CD1c-positive myeloid dendritic cell (primary cell): Measurements from ENCODE around the gene DUSP22.
A peak's percentile ranks its signal among the peaks of the same experiment; 100 is the strongest.
"Not testable (repeated sequence)": the region's sequence is repeated elsewhere in the genome, so short reads cannot be mapped to it uniquely, and the experiment has no call there.

Experiments
- DNase-seq: peaks from one replicate; pipeline ENCODE4 v3.0.0-alpha.2; 2016; ENCODE audit errors: extremely low spot score

DUSP22 gene

DNA sequence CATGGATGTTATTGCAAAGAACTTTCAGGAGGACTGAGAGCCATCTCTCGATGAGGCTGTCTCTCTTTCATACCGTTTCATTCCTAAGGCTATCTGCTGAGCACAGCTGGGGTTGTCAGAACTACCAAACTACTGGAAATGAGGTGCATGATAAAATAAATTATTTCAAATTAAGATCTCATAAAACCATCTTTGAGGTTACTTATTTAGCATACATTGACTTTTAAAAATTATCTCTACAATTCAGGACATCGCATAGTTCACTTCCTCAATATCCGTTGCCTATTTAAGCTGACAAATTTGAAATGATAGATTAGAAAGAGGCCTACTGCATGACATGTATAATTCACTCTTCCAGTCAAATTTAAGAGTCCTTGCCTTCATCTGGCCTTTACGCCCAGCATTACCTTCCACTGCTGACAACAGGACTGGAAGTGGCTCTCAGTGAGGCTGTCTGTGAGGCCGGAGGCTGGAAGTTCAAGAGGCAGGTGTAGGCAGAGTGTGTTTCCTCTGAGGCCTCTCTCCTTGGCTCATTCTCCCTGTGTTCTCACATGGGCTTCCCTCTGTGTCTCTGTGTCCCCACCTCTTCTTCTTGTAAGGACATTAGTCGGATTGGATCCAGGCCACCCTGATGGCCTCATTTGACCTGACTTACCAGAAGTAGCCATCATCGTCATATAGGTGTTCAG lies 12.8 kb upstream of the DUSP22 start:
- DNase-seq = no peak

DNA sequence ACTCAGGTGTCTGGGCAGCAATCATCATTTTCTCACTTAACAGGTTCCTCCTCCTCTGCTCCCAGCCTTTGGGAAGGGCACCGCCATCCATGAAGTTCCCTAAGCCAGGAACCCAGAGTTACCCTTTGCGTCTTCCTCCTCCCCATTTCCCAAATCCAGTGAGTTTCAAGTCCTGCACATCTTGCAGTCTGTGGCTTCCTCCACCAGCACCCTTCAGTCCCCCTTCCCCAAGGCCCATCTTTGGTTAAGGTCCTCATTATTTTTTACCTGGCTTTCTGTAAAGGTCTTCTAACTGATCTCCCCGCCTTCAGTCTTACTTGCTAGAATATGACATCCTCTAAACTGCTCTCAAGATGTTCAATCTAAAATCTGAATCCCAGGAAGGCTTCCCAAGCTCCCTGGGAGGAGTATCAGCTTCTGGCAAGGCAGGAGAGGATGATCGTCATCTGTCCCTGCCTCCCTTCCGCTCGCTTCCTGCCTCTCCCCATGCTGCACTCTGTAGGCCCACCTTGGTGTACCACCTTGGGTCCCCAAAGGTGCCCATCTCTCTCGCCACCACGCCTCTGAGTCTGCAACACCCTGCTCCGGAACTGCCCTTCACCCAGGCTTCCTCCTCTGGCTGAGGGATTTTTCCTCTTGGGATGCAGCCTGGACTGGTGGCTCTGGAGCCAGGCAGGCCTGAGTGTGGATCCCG lies 11.4 kb upstream of the DUSP22 start:
- DNase-seq = no peak

DNA sequence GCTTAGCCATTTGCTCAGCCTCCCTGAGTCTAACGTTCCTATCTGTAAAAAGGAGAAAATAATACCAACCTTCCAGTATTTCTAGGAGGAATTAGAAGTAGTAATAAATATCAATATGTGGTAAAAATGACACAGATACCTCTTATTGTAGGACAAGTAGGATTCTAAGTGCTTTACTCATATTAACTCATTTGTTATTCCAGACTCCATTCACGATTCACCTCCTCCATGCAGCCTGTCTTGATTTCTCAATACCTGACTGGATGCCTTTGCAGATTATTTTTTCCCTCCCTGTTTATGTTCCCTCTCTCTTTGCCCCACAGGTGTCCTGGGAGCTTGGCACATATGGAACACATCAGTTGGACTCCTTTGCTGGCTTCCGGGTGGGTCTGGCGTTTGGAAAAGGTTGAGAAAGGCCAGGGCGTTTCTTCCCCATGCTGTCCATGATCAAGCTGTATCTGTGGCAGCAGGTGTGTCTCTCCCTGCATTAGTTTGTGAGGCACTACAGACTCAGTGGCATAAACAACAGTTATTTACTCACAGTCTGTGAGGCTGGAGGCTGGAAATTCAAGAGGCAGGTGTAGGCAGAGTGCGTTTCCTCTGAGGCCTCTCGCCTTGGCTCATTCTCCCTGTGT lies 10.7 kb upstream of the DUSP22 start:
- DNase-seq = no peak

DNA sequence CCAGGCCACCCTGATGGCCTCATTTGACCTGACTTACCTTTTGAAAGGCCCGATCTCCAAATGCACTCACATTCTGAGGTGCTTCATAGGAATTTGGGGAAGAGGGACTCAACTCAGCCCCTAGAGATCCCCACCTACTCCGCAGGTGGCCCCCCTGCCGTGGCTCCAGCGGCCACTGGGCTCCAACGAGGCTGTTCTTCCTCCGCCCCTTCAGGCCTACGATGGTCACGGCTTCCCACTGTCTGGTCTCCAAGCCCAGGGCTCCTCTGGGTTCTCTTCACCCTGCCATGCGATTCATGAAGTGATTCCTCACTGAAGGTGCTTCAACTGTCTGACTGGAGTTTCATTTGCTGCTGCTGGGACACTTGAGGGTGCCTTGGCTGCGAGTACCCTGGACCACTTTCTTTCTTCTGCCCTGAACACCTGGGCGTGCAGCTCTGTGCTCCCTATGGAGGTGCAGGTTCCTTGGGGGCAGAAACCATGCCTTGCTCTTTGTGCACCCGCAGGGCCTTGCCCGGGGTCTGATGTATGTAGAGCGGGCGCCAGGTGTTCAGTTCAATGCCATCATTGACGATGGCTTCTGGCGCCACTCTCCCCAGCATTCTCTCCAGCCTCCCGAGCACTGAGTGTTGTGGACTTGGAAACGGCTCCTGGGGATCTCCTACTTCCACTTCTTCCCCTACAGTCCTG lies 10.0 kb upstream of the DUSP22 start:
- DNase-seq = no peak

DNA sequence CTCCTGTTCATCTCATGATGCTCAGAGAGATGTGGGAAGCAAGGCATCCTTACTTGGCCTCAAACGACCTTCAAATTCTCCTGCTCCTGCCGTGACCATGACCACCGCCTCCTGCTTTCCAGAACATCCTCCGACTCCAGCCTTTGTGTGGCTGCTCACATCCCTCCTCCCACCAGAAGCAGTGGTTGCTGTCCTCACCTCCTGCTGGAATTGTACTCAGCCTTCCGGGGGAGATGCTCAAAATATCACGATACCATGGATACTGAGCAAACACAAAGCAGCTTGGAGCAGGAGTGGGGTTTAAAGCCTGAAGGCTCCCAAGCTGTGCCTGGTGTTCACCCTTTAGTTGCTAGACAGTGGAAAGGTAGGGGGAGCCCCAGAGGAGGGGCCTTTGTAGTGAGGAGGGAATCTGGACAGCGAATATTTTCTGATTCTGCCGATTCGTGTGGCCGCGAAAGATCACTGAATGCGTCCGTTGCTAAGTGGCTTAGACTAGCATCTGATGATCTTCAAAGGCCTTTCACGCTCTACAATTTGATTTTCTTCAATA lies 9.3 kb upstream of the DUSP22 start:
- no peak for DNase-seq

DNA sequence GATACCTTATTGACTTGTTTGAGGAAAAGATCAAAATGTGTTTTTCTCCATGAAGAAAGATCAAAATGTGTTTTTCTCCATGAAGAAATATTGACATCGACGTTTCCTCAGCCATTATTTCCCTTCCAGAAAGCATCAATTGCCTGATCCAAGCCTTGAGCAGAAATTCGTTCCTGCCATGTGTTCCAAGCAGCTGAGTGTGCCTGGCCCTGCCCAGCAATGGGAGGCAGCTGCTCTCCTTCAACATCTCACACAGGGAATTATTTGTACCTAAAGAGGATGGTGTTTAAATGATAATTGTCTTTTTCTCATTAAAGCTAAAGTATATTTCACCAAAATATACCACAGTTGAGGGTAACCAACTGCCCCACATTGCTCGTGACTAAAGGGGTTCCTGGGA lies 7.8 kb upstream of the DUSP22 start:
- DNase-seq = no peak

DNA sequence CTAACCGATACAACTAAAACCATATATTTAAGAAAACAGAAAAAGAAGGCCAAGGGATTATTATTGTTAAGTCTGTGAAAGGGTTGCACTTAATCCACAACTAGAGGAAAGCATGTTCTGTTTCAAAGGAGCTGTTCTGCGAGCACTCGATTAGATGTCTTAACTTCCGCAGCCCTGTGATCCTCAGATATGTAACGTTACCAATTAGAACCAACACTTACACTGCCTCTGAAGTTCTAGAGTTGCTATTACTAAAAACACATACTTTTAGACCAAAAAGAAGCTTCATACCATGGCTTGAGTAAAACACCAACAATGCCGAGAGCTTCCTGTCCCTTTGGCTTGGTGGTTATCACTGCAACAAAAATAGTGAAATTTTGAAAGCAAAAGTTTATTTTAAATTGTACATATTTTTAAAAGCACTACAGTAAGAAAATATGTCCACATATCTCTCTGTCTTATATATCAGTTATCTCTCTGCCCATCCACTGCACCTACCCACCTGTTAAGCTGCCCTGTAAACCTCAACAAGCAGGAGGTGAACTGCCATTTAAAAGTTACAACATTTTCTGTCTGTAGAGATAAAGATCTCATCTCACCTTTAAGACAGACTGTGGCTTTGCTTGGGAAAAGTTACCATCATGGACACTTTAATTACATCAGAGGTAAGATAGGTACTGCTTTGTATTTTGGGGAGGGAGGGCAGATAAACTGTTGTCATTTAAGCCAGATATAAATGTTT lies 7.1 kb upstream of the DUSP22 start:
- DNase-seq = no peak

DNA sequence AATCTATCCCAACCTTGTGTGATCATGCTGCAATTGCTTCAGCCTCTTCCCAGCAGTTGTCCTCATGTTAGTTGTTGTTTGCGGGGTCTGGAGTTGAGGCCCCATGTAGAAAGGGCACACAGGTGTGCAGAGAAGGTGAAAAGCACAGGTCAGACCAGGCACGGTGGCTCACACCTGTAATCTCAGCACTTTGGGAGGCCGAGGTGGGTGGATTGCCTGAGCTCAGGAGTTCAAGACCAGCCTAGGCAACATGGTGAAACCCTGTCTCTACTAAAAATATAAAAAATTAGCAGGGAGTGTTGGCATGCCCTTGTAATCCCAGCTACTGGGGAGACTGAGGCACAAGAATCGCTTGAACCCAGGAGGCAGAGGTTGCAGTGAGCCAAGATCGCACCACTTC lies 6.4 kb upstream of the DUSP22 start:
- DNase-seq = not testable (repeated sequence)

DNA sequence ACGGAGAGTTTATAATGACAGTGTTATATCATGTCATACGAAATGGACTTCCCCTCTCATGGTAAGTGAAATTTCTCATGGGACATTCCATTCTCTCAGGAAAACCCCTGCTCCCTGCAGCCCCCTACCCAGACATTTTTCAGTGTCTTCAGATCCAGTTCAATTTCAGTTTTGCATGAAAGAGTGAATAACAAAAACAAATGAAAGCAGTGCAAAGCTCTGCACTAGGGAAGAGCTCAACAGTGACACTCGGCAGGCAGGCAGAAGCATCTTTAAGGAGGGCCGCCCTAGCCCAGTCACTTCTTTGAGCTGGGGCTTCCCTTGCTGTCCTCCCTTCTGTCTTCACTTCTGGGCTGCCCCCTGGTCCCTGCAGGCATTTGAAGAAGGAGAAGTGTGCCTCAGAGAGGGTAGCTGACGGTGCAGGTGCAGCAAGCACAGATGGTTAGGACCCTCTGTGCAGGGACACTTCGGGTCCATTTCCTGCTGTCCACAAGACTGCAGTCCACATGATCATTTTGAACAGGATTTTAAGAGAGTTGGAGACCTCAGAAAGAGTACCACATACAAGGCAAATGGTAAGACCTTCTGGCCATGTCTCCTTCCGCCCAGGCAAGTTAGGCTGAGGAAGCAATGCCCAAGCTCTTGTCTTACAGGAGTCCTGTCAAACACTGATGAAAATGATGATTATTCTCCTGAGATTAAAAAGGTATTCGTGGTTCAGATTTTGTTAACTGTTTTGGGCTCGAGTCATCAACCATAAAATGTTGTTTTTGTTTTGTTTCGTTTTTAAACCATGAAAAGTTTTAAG lies 5.4 kb upstream of the DUSP22 start:
- DNase-seq = no peak

DNA sequence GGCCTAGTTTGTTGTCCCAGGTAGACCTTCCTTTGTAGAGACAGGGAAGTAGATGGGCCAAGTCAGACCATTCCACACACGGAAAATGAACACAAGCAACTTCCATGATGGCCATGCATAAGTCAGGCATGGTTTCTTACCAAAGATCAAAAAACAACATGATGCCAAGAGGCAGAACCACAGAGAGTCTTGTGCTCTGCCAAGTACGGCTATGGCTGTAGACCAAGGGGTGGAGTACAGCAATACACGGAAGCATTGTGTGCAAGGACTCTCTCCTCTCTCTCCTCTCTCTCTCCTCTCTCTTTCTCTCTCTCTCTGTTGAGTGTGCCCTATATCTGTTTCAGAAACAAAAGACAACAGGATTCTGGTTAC lies 4.8 kb upstream of the DUSP22 start:
- no peak for DNase-seq

DNA sequence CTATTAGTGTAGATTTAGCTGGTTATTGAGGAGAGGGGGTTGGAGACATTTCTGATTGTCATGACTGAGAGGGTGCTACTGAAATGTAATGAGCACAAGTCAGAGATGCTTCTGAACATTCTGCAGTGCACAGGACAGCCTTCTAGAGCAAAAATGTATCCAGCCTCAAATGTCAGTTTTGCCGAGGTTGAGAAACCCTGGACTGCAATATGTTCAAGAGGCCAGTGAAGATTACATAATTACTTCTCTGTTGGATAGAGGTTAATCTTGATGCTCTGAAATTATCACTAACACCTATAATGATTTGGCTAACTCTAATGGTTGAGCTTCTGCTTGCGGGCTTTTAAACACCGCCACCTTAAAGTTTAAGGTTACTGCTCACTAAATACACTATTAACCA lies 3.4 kb upstream of the DUSP22 start:
- DNase-seq = no peak

DNA sequence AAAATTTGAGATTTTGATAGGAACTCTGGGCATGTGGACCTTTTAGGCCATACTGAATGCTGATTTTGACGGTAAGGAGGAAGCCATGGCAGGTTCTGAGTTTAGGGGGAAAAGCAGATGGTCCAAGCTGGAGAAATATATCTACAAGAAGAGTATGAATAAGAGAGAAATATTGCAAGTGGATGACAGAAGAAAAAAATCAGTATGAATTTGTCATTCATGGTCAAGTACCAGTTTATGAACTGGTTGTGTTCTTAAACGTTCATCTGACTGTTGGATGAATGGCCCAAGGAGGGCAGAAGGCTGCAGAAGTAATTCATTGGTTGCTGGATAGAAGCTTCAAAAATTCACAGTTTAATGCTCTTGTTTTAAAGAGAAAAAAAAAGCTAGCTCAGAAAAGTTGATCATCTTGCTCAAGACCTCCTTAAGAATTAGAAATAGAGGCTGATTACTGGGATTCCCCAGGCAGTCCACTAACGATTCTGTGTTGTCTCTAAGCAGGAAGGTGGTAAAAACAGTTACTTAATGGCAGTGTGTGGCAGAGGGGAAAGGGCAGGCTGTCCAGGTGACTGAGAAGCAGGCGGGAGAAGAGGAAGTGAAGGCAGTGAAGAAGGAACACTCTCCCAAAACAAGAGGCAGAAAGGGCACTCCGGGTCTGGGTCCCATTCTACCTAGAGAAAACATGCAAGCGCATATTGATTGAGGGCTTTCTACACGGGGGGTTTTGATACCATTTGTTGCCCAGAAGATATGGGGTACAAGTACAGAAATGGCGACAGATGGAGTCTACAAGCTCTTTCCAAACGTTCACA lies 2.0 kb upstream of the DUSP22 start:
- peak; percentile 52 for DNase-seq

DNA sequence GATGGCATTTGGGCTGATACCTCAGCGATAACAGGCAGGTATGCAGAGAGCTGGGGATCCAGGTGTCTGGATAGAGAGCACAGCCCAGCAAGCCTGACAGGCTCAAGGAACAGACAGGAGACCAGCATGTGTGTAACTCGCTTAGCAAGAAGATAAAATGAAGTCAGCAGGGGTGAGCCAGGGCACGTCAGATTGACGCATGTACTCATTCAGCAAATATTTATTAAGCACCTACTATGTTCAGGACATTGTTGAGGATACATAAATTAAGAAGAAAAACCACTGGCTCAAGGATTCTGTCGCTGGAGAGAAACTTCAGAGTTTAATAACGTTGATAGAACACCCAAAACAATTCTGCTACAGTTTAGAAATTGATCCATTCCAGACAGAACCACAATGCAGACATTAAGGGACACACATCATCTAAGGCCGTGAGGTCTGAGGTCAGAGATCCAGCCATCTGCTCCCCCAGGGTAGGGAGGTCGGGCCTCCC lies 1.0 kb upstream of the DUSP22 start:
- no peak for DNase-seq

DNA sequence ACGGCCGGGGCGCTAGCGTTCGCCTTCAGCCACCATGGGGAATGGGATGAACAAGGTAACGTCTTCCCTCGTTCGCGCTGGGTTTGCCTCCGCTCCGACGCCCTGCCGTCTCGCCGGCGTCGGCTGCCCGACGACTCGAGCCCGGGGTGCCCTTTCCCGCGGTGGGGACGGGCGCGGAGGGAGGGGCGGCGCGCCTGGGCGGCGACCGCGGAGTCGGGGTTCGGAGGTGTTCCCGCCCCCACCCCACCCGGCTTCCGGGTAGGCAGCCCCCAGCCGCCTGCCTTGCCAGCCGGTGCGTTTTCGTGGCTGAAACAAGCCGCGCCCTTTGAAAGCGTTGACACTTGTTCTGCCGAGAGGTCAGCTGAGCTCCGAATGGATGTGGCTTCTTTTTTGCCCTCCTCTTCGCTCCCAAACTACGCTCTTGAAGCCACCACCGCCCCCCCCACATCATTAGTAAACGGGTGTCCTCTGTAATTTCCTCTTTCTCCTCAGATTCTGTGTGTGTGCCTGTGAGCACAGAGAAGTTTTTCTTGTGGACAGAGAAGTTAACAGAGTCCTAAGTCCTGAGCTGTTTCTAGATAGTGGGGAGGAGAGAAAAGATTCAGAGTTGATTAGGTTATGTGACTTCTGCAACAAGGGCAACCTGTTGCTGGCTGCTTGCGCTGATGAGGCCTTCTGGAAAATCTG lies 362 bp downstream of the DUSP22 start:
- DNase-seq = peak; percentile 95

DNA sequence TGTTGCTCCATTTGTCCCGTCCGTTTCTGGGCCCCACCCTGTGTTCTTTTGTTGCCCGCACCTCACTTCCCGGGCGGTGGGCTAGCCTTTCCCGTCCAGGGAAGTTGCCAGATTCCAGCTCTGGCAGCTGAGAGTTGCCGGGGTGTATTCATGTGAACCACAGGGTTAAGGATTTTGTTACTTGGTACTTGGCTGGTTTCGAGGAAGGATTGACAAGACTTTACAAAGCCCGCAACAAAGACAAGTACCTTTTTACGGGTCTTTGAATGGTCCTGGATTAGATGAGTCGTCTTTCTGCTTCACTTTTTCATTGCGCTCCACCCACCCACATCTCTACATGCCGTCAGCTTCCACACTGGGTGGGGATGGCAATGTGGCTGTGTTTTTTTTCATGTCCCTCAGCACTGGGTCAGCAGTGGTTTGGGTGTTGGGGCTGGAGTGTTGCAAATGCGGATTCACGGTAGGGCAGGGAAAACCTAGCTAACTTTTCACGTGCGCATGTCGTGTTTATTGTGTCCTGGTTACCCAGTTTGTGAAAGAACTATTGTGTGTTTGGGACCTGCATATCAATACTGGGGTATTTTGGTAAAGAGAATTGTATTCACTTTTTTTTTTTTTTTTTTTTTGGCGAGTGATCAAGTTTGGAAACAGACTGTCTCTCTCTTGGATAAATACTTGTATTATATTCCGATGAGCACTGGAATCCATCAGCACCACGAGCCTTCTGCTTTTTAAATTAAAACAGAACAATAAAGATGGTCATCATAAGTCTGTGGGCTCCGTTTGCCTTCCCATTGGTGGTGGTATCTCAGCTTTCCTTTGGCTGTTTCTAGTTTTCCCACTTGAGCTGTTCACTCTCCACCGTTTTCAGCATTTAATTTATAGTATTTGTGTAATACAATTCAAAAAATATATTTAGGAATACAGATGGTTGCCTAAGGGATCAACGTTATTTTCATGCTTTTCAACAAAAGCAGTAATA lies 1.2 kb downstream of the DUSP22 start:
- peak; percentile 74 for DNase-seq

DNA sequence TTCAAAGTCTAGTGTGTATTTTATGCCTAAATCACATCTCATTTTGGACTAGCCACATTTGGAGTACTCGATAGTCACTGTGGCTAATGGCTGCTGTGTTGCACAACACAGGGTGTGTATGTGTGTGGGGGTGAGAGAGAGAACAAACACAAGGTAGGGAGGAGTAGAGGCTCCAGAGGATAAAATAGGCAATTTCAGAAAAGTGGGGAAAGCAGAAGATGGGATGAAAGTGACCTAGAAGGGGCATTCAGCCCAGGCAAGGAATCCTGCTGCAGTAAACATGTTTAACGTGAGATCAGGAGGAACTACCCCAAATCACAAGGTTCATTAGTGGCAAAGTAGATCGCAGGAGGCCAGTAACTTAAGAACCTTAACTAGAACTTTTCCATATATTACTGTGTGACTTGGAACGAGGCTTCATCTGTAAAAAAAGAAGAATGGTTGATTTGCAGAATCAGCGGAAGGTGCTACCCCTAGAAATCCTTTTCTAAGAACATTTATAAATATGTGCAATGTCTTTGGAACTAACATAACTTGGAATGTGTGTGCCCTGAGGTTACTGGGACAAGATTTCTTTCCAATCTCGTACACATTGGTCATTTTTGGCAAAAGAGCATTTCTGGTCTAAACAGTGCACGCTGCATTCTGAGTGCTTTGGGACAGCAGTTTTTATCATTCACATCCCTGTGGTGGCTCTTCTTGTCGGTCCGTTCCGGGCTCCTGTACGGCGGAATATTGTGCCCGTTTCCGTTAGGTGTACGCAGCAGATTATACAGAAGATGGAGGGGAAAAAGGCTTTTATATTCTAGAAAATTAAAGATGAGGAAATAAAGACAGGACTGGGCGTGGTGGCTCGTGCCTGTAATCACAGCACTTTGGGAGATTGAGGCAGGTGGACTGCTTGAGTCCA lies 2.6 kb downstream of the DUSP22 start:
- no peak for DNase-seq
